GM10266 (cell line): ENCODE results near the gene PTPA.
A peak's percentile ranks its signal among the peaks of the same experiment; 100 is the strongest.
"Not testable (repeated sequence)": the region's sequence is repeated elsewhere in the genome, so short reads cannot be mapped to it uniquely, and the experiment has no call there.

Experiments
- DNase-seq: peaks from one replicate; pipeline ENCODE4 v3.0.0; 2012; ENCODE audit errors: extremely low spot score
- TF ChIP-seq, protein P1 (sequence below): IDR thresholded peaks from 2 replicates; pipeline ENCODE4 v1.5.1; 2012; ENCODE audit warnings: mild to moderate bottlenecking, low read depth; ENCODE audit not compliant: control insufficient read depth, insufficient read depth; ENCODE audit errors: missing control alignments

PTPA gene

DNA sequence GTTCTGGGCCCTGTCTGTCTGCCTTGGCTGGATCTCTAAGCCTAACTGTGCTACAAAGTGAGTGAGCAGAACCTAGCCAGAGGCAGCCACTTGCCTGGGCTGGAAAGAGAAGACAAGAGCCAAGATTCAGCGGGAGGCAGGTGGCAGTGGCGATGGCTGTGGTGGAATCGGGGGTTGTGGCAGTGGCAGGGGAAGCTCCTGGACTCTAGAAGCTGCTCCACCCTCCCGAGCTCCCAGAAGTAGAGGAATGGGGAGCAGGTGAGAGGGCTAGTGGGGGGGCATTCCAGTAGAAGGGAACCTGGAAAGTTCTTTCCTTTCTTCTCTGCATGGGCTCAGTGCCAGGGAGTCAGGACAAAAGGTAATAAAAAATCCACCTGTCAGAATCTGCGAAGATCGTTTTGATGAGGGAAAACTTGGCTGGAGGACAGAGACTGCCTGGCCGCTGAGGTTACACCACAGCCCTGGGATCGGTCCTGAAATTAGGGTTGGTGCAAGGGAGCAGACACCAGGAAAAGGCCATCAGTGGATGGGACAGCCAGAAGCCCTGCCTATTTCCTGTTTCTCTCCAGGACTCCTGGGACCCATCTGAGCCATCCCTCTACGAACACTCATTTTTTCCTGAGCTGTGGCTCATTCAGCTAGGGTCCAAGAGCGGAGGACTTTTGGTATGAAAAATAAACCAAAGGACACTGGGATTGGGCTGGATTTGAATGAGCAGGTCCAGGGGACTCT, 2.2 kb upstream of the PTPA start:
- TF ChIP-seq, protein P1, sequence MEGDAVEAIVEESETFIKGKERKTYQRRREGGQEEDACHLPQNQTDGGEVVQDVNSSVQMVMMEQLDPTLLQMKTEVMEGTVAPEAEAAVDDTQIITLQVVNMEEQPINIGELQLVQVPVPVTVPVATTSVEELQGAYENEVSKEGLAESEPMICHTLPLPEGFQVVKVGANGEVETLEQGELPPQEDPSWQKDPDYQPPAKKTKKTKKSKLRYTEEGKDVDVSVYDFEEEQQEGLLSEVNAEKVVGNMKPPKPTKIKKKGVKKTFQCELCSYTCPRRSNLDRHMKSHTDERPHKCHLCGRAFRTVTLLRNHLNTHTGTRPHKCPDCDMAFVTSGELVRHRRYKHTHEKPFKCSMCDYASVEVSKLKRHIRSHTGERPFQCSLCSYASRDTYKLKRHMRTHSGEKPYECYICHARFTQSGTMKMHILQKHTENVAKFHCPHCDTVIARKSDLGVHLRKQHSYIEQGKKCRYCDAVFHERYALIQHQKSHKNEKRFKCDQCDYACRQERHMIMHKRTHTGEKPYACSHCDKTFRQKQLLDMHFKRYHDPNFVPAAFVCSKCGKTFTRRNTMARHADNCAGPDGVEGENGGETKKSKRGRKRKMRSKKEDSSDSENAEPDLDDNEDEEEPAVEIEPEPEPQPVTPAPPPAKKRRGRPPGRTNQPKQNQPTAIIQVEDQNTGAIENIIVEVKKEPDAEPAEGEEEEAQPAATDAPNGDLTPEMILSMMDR, result no peak

DNA sequence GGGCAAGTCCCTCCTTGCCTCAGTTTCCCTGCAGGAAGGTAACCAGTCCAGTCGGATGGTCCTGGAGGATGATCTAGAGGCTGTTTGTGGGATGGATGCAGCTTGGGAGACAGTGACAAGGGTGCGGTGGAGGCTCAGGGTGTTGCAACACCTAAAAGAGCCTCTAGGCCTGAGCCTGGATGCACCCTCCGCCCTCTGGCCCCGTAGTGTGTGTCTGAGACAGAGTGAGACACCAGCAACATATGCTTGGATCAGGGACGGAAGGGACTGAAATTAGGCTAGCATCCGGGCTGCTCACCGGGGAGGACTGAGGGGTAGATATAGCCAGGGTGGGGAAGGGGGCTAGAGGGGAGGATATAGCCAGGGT, 1.7 kb upstream of the PTPA start:
- TF ChIP-seq, protein P1, result no peak
- no peak for DNase-seq

More for the DNA sequence above, 2.2 kb upstream of the PTPA start:
- DNase-seq, result no peak

DNA sequence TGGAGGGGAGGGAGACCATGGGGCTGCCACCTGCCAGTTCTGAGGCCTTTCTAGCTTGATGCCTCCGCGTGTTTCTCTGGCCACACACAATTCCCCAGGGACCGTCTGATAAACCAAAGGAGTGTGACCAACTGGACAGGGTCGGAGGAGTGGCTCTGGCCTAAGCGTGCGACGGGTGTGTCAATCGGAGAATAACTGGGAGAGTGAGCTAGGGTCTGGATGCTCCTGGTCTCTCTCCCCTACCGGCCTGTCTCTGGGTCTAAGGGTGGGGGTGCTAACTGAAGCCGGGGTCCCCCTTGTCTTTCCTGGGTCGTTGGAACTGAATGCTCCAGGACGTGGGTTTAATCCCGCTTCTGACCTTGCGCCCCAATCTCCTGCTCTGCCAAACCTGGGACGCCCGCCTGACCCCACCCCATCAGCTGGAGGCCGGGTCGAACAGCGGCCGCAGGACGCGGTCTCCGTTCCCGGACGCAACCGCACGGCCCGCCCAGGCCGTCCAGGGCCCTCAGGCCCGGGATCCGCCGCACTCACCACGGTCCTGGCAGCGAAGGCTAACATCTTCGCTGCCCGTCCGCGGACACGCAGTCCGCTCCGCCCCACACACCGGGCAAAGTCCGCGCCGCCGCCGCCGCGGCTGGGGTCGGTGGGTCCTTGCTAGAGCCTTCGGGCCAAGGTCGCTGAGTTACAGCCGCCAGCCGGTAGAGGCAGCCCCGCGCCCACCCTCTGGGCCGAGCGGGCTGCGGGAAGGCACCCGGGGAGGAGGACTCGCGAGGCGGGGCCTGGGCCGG, 1.1 kb upstream of the PTPA start:
- DNase-seq, result no peak
- TF ChIP-seq, protein P1, result no peak

DNA sequence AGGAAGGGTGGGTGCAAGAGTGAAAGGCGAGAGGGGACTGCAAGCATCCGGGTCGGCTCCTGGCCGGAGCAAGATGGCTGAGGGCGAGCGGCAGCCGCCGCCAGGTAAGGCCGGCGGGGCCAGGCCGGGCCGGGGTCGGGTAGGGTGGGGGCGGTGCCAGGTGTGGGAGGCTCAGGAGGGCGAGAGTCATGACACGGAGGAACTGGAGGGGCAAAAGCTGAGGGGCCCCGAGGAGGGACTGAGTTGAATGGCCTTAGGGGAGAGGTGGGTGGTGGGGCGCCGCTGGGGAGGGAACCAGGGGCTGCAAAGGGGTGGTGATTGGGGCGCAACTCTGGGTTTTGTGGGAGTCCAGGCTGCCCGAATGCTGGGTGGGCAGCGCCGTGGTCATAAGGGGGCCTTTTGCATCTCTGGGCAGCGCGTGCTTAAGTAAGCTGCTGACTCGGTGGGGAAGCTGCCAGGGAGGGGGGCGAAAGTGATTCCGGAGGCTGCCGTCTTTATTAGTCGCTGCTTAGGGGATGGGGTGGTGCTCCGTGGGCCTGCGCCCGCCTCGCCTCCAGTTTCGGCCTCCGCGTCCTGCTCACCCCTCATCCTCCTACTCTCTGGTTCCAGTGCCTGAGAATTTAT, 425 bp downstream of the PTPA start:
- TF ChIP-seq, protein P1, result no peak
- DNase-seq, result peak; percentile 59

DNA sequence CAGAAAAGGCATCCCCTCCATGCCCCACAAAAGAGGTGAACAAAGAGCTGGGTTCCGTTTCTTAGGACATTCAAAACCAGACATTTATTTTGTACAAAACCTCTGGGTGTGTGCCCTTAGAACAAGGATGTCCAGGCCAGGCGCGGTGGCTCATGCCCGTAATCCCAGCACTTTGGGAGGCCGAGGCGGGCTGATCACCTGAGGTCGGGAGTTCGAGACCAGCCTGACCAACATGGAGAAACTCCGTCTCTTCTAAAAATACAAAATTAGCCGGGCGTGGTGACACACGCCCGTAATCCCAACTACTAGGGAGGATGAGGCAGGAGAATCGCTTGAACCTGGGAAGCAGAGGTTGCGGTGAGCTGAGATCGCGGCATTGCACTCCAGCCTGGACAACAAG, 1.3 kb downstream of the PTPA start:
- DNase-seq, result not testable (repeated sequence)

DNA sequence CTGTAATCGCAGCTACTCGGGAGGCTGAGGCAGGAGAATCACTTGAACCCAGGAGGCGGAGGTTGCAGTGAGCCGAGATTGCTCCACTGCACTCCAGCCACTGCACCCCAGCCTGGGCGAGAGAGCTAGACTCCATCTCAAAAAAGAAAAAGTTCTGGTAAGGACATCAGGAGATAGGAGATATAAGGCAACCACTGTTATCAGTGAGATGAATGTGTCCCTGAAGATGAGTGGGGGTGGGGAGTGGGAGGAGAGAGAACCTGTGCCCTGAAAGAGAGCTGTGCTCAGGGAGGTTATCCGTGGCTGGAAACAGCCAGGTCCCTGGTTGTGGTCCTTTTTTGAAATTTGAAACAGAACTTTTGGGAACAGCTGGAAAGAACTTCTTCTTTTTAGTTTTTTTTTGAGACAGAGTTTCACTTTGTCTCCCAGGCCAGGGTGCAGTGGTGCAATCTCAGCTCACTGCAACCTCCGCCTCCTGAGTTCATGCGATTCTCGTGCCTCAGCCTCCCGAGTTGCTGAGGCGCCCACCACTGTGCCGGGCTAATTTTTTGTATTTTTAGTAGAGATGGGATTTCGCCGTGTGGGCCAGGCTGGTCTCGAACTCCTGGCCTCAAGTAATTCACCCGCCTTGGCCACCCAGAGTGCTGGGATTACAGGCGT, 2.6 kb downstream of the PTPA start:
- TF ChIP-seq, protein P1, result no peak
- DNase-seq, result no peak

DNA sequence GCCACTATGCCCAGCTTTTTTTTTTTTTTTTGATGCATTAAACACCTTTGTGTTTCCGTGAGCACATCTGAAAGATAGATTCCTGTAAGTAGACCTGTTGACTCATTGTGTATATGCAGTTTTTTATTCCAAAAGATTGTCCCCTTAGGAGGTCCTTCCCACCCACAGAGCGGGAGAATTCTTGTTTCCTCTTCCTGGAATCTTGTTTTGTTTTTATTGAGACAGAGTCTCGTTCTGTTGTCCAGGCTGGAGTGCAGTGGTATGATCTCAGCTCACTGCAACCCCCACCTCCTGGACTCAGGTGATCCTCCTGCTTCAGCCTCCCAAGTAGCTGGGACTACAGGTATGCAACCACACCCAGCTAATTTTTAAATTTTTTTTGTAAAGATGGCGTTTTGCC, 7.6 kb downstream of the PTPA start:
- no peak for DNase-seq
- TF ChIP-seq, protein P1, result no peak
